ENCODE measurements around the gene GC. TPM values are rescaled to one million over a fixed set of nuclear protein-coding genes. Genes with fewer than 3 reads are reported as not detected.

Gene GC
- total RNA-seq, 2 experiments from 2014 or later, result not detected

GRCh38 chr4:71709961-71710360, 73.9 kb downstream of the GC start:
- Histone ChIP-seq H3K36me3 (ENCODE audit: insufficient read depth, low read length) (no peaks in the 10 kb centered on the region), H3K4me3 (ENCODE audit: low read length) (no peak overlapping the region), H3K4me1 (ENCODE audit: insufficient read depth, low read length) (no peaks in the 10 kb centered on the region), H3K27me3 (ENCODE audit: control insufficient read depth in 1 of 2, insufficient read depth in 2 of 2, low read length in 2 of 2) (no peaks in the 10 kb centered on the region), H3K9me3 (ENCODE audit: control insufficient read depth in 1 of 2, insufficient read depth in 1 of 2, low read length in 2 of 2) (no peaks in the 10 kb centered on the region), H3K27ac (ENCODE audit: low read depth in 1 of 2, low read length in 2 of 2) (no peak overlapping the region)
- no peaks in the 10 kb centered on the region for H3K4me1 Mint-ChIP-seq (ENCODE audit: low read depth)
- ATAC-seq (ENCODE audit: poor library complexity) (no peak), DNase-seq (no peak)
- TF ChIP-seq CTCF (IDR thresholded peaks at IDR 0.05), result no peak
- ChIA-PET POLR2A (no interaction called here), CTCF (interaction anchor here (1.7 kb wide), 1 partner anchor 10 kb away, joined by 4 read pairs; no protein-coding TSS in a partner anchor)
- H3K4me3 Mint-ChIP-seq, result no peak overlapping the region
- no peaks in the 10 kb centered on the region for H3K27me3 Mint-ChIP-seq
- no peak overlapping the region for H3K27ac Mint-ChIP-seq
- intact Hi-C loops (cut with DNase I, micrococcal nuclease), result loop anchor here (5.0 to 10.0 kb wide), 3 partner anchors 525 to 828 kb away; no protein-coding TSS in a partner anchor
- no peaks in the 10 kb centered on the region for H3K36me3 Mint-ChIP-seq (ENCODE audit: low read depth)
- H3K9me3 Mint-ChIP-seq, result no peaks in the 10 kb centered on the region

- H3K36me3 Mint-ChIP-seq (ENCODE audit: low read depth), result no peaks in the 10 kb centered on the region
- ChIA-PET CTCF (no interaction called here), POLR2A (no interaction called here)
- no peaks in the 10 kb centered on the region for H3K27me3 ChIP-seq (ENCODE audit: control insufficient read depth in 1 of 2, insufficient read depth in 2 of 2, low read length in 2 of 2)
- no peaks in the 10 kb centered on the region for H3K36me3 ChIP-seq (ENCODE audit: insufficient read depth, low read length)
- no peak overlapping the region for H3K27ac ChIP-seq (ENCODE audit: low read depth in 1 of 2, low read length in 2 of 2)
- H3K9me3 ChIP-seq (ENCODE audit: control insufficient read depth in 1 of 2, insufficient read depth in 1 of 2, low read length in 2 of 2), result no peaks in the 10 kb centered on the region
- ATAC-seq (ENCODE audit: poor library complexity), result no peak
- H3K4me1 ChIP-seq (ENCODE audit: insufficient read depth, low read length), result no peaks in the 10 kb centered on the region
- no peak overlapping the region for H3K4me3 ChIP-seq (ENCODE audit: low read length)
- H3K4me1 Mint-ChIP-seq (ENCODE audit: low read depth), result no peaks in the 10 kb centered on the region
- TF ChIP-seq CTCF (IDR thresholded peaks at IDR 0.05), result no peak
- DNase-seq, result no peak
- intact Hi-C loops (cut with DNase I, micrococcal nuclease), result no loop called here
- no peak overlapping the region for H3K4me3 Mint-ChIP-seq
- no peak overlapping the region for H3K27ac Mint-ChIP-seq
- H3K9me3 Mint-ChIP-seq, result no peaks in the 10 kb centered on the region
- peaks cover 28% of the 10 kb centered on the region for H3K27me3 Mint-ChIP-seq
Measured at GRCh38 chr4:71698141-71698540, 85.7 kb downstream of the GC start.

GRCh38 chr4:71697031-71697430, 86.8 kb downstream of the GC start:
- POLR2A ChIA-PET, result no interaction called here

More at GRCh38 chr4:71697031-71697430, 86.8 kb downstream of the GC start:
- no peaks in the 10 kb centered on the region for H3K36me3 Mint-ChIP-seq (ENCODE audit: low read depth)
- no peaks in the 10 kb centered on the region for H3K9me3 Mint-ChIP-seq
- ATAC-seq (ENCODE audit: poor library complexity), result no peak
- Histone ChIP-seq H3K27me3 (ENCODE audit: control insufficient read depth in 1 of 2, insufficient read depth in 2 of 2, low read length in 2 of 2) (peaks cover 0 to 4% of the 10 kb centered on the region in 2 experiments), H3K4me1 (ENCODE audit: insufficient read depth, low read length) (no peaks in the 10 kb centered on the region), H3K36me3 (ENCODE audit: insufficient read depth, low read length) (no peaks in the 10 kb centered on the region), H3K27ac (ENCODE audit: low read depth in 1 of 2, low read length in 2 of 2) (no peak overlapping the region), H3K9me3 (ENCODE audit: control insufficient read depth in 1 of 2, insufficient read depth in 1 of 2, low read length in 2 of 2) (no peaks in the 10 kb centered on the region), H3K4me3 (ENCODE audit: low read length) (no peak overlapping the region)
- no peak for DNase-seq
- no peak overlapping the region for H3K4me3 Mint-ChIP-seq
- no peak overlapping the region for H3K27ac Mint-ChIP-seq
- no peaks in the 10 kb centered on the region for H3K4me1 Mint-ChIP-seq (ENCODE audit: low read depth)
- intact Hi-C loops (cut with DNase I, micrococcal nuclease), result no loop called here
- CTCF ChIA-PET, result no interaction called here
- TF ChIP-seq CTCF (IDR thresholded peaks at IDR 0.05), result no peak
- H3K27me3 Mint-ChIP-seq, result peaks cover 34% of the 10 kb centered on the region

Measured in CD4-positive, alpha-beta T cell (primary cell).